NCI-H1694 treated with DMSO at 0.1 percent for 48 hours (cell line): ENCODE results near the gene LPP.
"Not testable (repeated sequence)": the region's sequence is repeated elsewhere in the genome, so short reads cannot be mapped to it uniquely, and the experiment has no call there.

Source experiments
- DNase-seq: peaks from one replicate; lab custom pipeline; 2025; lab: John Stamatoyannopoulos, UW

The LPP gene

GRCh38 chr3:188401244-188401993, 247.5 kb downstream of the LPP start:
- DNase-seq, result no peak

GRCh38 chr3:188402229-188402628, 248.3 kb downstream of the LPP start:
- no peak for DNase-seq

GRCh38 chr3:188403404-188403803, 249.4 kb downstream of the LPP start:
- DNase-seq, result no peak

DNA sequence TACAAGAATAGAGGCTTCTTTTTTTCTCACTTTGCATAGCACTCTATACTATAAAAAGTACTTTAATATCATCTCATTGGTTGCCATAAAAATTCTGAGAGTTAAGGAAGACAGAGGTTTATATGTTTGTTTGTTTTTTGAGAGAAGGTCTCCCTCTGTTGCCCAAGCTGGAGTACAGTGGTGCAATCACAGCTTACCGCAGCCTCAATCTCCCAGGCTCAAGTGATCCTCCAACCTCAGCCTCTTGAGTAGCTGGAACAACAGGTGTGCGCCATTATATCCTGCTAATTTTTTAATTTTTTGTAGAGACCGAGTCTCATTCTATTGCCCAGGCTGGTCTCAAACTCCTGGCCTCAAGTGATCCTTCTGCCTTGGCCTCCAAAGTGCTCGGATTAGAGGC, 250.2 kb downstream of the LPP start:
- no peak for DNase-seq

- DNase-seq, result no peak
Observed at GRCh38 chr3:188404701-188405100, 250.7 kb downstream of the LPP start.

DNA sequence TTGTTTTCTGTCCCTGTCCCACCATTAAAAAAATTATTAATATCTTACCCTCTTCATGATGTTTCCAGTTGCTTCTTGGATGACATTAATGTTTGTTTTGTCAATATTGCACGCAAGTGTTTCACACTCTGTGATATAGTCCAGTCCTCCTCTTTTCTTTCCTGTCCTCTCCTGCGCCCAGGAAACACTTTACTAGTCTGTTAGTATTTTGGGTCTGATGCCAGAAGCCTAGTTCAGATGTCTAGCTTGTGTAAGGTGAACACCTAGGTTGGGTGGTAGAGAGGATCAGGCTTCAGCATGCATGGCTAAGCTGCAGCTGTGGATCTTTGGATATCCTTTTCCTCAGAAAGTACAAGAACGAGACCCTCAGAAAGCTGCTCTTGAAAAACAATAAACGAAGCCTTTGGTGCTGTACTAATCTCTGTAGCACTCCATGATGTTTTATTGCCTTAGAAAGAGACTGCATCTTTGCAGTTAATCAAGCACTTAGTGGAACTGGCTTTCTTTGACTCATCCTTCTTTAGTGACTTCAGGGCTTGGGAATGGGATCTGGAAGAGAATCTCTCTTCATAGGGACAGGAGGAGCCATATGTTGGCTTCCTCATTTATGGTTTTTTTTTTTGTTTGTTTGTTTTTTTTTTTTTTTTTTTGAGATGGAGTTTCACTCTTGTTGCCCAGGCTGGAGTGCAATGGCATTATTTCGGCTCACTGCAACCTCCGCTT, 253.4 kb downstream of the LPP start:
- no peak for DNase-seq

- DNase-seq, result no peak
Observed at GRCh38 chr3:188408831-188409230, 254.9 kb downstream of the LPP start.

DNA sequence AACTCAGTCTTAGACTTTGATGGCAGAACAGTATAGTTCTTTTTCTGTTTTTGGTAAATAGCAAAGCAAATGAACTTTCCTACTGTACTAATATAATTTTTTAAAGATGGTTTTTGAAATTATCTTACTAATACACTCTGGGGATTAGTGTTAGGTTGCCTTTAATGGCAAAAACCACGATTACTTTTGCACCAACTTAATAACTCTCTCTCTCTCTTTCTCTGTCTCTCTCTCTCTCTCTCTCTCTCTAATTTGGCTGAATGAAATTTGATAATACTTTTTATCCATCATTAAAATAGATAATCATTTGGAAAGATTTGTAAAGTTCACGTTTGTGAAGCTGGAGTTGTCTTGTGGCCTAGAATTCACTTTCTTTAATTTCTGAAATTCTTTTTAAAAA, 257.8 kb downstream of the LPP start:
- no peak for DNase-seq

DNA sequence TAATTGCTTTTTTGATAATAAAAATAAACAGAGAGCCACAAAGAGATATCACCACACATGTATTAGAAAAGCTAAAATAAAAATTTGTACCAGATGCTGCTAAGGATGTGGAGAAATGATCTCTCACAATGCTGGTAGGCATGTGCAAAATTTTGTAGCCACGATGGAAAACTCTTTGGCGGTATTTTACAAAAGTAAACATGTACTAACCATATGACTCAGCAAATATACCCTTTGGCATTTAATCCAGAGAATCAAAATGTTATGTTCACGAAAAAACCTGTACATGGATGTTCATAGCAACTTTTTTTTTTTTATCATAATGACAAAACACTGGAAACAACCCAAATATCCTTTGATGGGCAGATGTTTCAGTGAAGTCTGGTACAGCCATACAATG, 261.2 kb downstream of the LPP start:
- DNase-seq, result no peak

DNA sequence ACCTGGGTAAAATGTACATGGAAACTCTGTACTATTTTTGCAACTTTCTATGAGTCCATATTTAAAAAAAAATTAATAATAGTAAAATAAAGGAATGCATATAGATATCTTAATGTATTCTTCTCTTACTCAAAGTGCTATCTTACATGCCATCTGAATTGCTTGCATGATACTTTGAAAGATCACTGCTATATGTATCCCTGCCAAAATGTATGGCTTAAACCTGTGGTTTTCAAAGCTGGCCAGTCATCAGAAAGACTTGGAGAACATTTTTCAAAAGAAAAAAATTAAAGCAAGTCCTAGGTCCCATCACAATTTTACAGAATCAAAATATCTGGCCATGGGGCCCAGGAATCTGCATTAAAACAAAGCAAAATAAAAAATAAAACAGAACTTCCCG, 262.1 kb downstream of the LPP start:
- DNase-seq, result no peak

GRCh38 chr3:188417271-188417696, 263.3 kb downstream of the LPP start:
- no peak for DNase-seq

GRCh38 chr3:188417766-188418165, 263.8 kb downstream of the LPP start:
- DNase-seq, result no peak

GRCh38 chr3:188421151-188421821, 267.3 kb downstream of the LPP start:
- no peak for DNase-seq

GRCh38 chr3:188421836-188422540, 268.0 kb downstream of the LPP start:
- DNase-seq, result no peak

- DNase-seq, result not testable (repeated sequence)
Observed at GRCh38 chr3:188427981-188428380, 274.0 kb downstream of the LPP start.

DNA sequence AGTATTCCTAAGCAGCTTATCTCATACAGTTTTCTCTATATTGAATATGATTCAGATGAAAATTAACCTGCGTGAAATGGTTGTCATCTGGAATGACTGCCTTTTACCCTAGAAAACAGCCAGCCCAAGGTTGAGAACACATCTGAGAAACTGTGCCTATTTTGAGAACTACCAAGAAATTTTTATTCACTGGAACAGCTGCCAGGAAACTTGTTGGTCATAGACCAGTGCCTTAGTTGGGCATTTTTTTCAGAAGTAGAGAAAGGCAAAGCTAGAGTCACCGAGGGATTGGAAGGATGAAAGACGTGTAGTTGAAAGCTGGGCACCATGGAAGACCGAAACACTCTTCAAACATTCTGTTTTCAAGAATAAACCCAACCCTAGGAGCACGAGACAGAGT, 277.1 kb downstream of the LPP start:
- DNase-seq, result no peak

GRCh38 chr3:188431553-188431952, 277.6 kb downstream of the LPP start:
- DNase-seq, result no peak

DNA sequence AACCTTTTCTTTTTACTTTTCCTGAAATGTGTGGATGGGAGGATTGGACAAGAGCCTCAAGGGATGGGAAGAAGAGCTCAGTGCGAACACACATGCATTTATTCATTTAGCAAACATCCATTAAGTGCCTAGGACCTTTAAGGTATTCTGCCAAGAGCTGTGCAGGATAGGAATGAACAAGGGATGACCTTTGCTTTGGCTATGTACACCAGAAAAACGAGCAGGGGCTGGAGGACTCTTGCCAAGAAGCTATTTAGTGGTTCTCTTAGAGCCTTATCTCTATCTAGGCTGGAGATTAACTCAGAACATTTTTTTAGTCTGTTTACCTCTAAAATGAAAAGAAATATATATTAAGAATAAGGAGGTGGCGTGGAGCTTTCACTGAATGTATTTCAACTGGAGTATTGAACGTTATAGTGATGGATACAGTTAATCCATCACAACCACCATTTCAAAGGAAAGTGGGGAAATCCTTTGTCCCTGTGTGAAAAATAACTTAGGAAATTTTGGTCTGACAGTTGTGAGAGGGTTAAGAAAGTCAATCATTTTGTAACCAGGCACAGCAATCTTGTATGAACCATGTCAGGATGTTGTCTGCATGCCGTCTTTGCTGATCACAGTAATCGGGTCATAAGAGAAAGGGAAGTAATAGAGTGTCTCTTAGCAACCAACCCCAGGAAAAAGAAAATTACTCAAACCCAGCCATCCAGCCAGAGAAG, 279.0 kb downstream of the LPP start:
- DNase-seq, result no peak

GRCh38 chr3:188433521-188434150, 279.7 kb downstream of the LPP start:
- DNase-seq, result no peak

DNA sequence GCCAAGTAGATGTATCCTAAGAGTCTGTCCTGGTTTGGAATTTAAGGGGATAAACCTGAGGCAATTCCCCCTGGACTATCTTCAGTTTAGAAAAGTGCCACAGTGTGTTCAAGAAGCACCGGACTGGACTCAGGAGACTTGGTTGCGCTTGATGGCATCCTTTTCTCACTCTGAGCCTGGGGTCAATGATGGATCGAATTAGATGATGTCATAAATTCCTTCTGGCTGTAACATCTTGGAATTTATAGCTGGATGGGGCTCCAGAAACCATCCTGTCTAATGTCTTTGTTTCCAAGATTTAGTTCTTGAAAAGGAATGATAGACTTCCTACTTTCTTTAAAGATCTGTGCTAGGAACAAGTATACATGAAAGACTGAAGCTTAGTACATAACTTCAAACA, 280.6 kb downstream of the LPP start:
- DNase-seq, result no peak

DNA sequence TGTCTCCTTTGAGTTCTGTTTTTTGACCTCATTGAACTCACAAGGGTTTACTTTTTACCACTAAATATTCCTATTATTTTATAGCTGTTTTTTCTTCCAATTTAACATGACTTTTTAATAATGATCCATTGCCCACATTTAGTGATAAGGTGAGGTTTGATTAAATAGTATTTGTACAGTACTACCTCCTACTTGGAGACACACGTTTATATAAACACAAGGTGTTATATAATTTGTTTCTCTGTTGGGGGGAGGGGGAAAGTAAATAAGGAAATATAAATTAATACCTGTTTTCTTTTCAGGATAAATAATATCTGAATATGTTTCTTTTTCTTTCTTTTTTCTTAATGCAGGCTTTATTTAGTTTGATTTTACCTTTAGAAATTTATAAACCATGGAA, 281.3 kb downstream of the LPP start:
- DNase-seq, result no peak
